Mesenchymal stem cell (in vitro differentiated cells and primary cell): ENCODE data around the gene ZNF217.
"Not testable (repeated sequence)": the region's sequence is repeated elsewhere in the genome, so short reads cannot be mapped to it uniquely, and the experiment has no call there.

Experiments used
- DNase-seq: peaks from one replicate; pipeline ENCODE4 v3.0.0-alpha.2; 2013
- H2AFZ ChIP-seq: one replicate; pipeline ENCODE4 v1.6.1; 2013; ENCODE audit warnings: low read depth, mild to moderate bottlenecking, control low read depth, inconsistent platforms, low read length, moderate library complexity
- H2AK5ac ChIP-seq: 2 replicates; pipeline ENCODE4 v1.6.1; 2013; ENCODE audit warnings: low read length, moderate library complexity, mild to moderate bottlenecking, inconsistent platforms; ENCODE audit not compliant: severe bottlenecking
- H2BK120ac ChIP-seq: one replicate; pipeline ENCODE4 v1.6.1; 2013; ENCODE audit warnings: low read depth, mild to moderate bottlenecking, inconsistent platforms, low read length, moderate library complexity
- H2BK12ac ChIP-seq, 2 experiments: one replicate each; pipeline ENCODE4 v1.6.1; 2013; ENCODE audit warnings: inconsistent platforms in 2 of 2, low read length in 2 of 2, mild to moderate bottlenecking in 2 of 2, moderate library complexity in 2 of 2, control low read depth in 1 of 2
- H2BK15ac ChIP-seq: one replicate; pipeline ENCODE4 v1.6.1; 2013; ENCODE audit warnings: mild to moderate bottlenecking, low read depth, inconsistent platforms; ENCODE audit not compliant: poor library complexity, severe bottlenecking
- H2BK5ac ChIP-seq: 2 replicates; pipeline ENCODE4 v1.6.1; 2013; ENCODE audit warnings: low read depth, mild to moderate bottlenecking, low read length, control low read depth, inconsistent platforms; ENCODE audit not compliant: poor library complexity, severe bottlenecking
- H3K14ac ChIP-seq, 2 experiments: one replicate each; pipeline ENCODE4 v1.6.1; 2013; ENCODE audit warnings: inconsistent platforms in 2 of 2, low read length in 2 of 2, control low read depth in 1 of 2, mild to moderate bottlenecking in 1 of 2, moderate library complexity in 1 of 2
- H3K18ac ChIP-seq, 2 experiments: one replicate each; pipeline ENCODE4 v1.6.1; 2013; ENCODE audit warnings: inconsistent platforms in 2 of 2, low read length in 2 of 2, control low read depth in 1 of 2, low read depth in 1 of 2, mild to moderate bottlenecking in 1 of 2
- H3K23ac ChIP-seq, 2 experiments: one replicate each; pipeline ENCODE4 v1.6.1; 2013; ENCODE audit warnings: inconsistent platforms in 2 of 2, low read length in 2 of 2, mild to moderate bottlenecking in 2 of 2, moderate library complexity in 2 of 2, control low read depth in 1 of 2
- H3K27ac ChIP-seq: 2 replicates; pipeline ENCODE4 v1.5.1; 2013; ENCODE audit warnings: mild to moderate bottlenecking, moderate library complexity, low read length, control low read depth, inconsistent platforms; ENCODE audit not compliant: poor library complexity, severe bottlenecking
- H3K27me3 ChIP-seq, 2 experiments: 2 replicates each; pipeline versions ENCODE4 v1.6.1 to v1.7.0; 2013; ENCODE audit warnings: low read length in 2 of 2, mild to moderate bottlenecking in 2 of 2, moderate library complexity in 2 of 2, control low read depth in 1 of 2, inconsistent platforms in 1 of 2; ENCODE audit not compliant: control insufficient read depth in 1 of 2, insufficient read depth in 1 of 2
- H3K36me3 ChIP-seq, 2 experiments: 2 replicates each; pipeline versions ENCODE4 v1.6.1 to v1.7.0; 2013; ENCODE audit warnings: low read length in 2 of 2, control low read depth in 1 of 2, inconsistent platforms in 1 of 2, low read depth in 1 of 2, mild to moderate bottlenecking in 1 of 2; ENCODE audit not compliant: insufficient read depth in 2 of 2, control insufficient read depth in 1 of 2
- H3K4ac ChIP-seq, 2 experiments: one replicate each; pipeline ENCODE4 v1.6.1; 2013; ENCODE audit warnings: inconsistent platforms in 2 of 2, low read length in 2 of 2, mild to moderate bottlenecking in 2 of 2, moderate library complexity in 2 of 2, control low read depth in 1 of 2, low read depth in 1 of 2
- H3K4me1 ChIP-seq: 2 replicates; pipeline ENCODE4 v1.6.1; 2013; ENCODE audit warnings: low read depth, low read length, control low read depth; ENCODE audit not compliant: control insufficient read depth, insufficient read depth
- H3K4me2 ChIP-seq: 2 replicates; pipeline ENCODE4 v1.6.1; 2013; ENCODE audit warnings: low read length, mild to moderate bottlenecking, inconsistent platforms; ENCODE audit not compliant: poor library complexity, severe bottlenecking
- H3K4me3 ChIP-seq, 2 experiments: 2 replicates each; pipeline versions ENCODE4 v1.5.1 to v1.7.0; 2013; ENCODE audit warnings: low read length in 2 of 2, mild to moderate bottlenecking in 2 of 2, control low read depth in 1 of 2, low read depth in 1 of 2; ENCODE audit not compliant: insufficient read depth in 1 of 2
- H3K79me1 ChIP-seq: replicated peaks from 2 replicates; pipeline ENCODE4 v1.6.1; 2013; ENCODE audit warnings: mild to moderate bottlenecking, control low read depth, low read length, inconsistent platforms; ENCODE audit not compliant: poor library complexity, severe bottlenecking
- H3K9ac ChIP-seq: 2 replicates; pipeline ENCODE4 v1.7.0; 2013; ENCODE audit warnings: mild to moderate bottlenecking, low read length, moderate library complexity
- H3K9me3 ChIP-seq: 2 replicates; pipeline ENCODE4 v1.7.0; 2013; ENCODE audit warnings: mild to moderate bottlenecking, low read length; ENCODE audit not compliant: control insufficient read depth
- H4K8ac ChIP-seq: one replicate; pipeline ENCODE4 v1.6.1; 2013; ENCODE audit warnings: inconsistent platforms, mild to moderate bottlenecking, low read length, moderate library complexity
- H4K91ac ChIP-seq: one replicate; pipeline ENCODE4 v1.6.1; 2013; ENCODE audit warnings: mild to moderate bottlenecking, low read length, inconsistent platforms
- WGBS: methylation state at CpG from one replicate; pipeline ENCODE4 v1.1.7; 2013; ENCODE audit warnings: mixed read lengths; 5-methylcytosine and 5-hydroxymethylcytosine counted together

ZNF217 gene

GRCh38 chr20:53628076-53628475, 34.4 kb upstream of the ZNF217 start:
- H4K91ac ChIP-seq: no peak overlapping the region
- 97% methylated on average over 5 of the region's 6 CpGs for WGBS
- H2BK5ac ChIP-seq: no peak overlapping the region
- H3K79me1 ChIP-seq: no peaks in the 10 kb centered on the region
- no peak overlapping the region for H3K27ac ChIP-seq
- no peaks in the 10 kb centered on the region for H3K27me3 ChIP-seq
- H3K9me3 ChIP-seq: no peaks in the 10 kb centered on the region
- H2BK120ac ChIP-seq: no peak overlapping the region
- no peak overlapping the region for H2AFZ ChIP-seq
- no peaks in the 10 kb centered on the region for H3K4me1 ChIP-seq
- H3K36me3 ChIP-seq: no peaks in the 10 kb centered on the region
- H3K4ac ChIP-seq: no peak overlapping the region
- no peak overlapping the region for H3K4me2 ChIP-seq
- no peak overlapping the region for H3K14ac ChIP-seq
- H3K23ac ChIP-seq: no peak overlapping the region
- no peak overlapping the region for H2BK15ac ChIP-seq
- DNase-seq: no peak
- no peak overlapping the region for H2AK5ac ChIP-seq
- no peak overlapping the region for H4K8ac ChIP-seq
- no peak overlapping the region for H3K9ac ChIP-seq
- no peak overlapping the region for H3K18ac ChIP-seq
- no peak overlapping the region for H2BK12ac ChIP-seq
- no peak overlapping the region for H3K4me3 ChIP-seq

DNA sequence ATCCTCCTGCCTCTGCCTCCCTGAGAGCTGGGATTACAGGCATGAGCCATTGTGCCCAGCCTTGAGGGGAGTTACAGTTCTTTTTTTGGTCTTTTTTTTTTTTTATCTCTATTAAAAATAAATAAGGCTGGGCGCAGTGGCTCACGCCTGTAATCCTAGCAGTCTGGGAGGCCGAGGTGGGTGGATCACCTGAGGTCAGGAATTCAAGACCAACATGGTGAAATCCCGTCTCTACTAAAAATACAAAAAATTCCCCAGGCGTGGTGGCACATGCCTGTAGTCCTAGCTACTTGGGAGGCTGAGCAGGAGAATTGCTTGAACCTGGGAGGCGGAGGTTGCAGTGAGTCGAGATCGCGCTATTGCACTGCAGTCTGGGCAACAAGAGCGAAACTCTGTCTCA, 33.4 kb upstream of the ZNF217 start:
- DNase-seq, H4K8ac ChIP-seq, H3K36me3 ChIP-seq, H3K27me3 ChIP-seq, H2BK15ac ChIP-seq, H3K9me3 ChIP-seq, H3K4me1 ChIP-seq, H3K27ac ChIP-seq, H3K23ac ChIP-seq, H2AFZ ChIP-seq, H3K4me3 ChIP-seq, H3K4ac ChIP-seq, H2BK5ac ChIP-seq, H3K9ac ChIP-seq, H2AK5ac ChIP-seq, H3K14ac ChIP-seq, H3K18ac ChIP-seq, H2BK12ac ChIP-seq, H3K4me2 ChIP-seq, H2BK120ac ChIP-seq, H4K91ac ChIP-seq, H3K79me1 ChIP-seq: not testable (repeated sequence)
- 96% methylated on average over 3 of the region's 10 CpGs for WGBS

DNA sequence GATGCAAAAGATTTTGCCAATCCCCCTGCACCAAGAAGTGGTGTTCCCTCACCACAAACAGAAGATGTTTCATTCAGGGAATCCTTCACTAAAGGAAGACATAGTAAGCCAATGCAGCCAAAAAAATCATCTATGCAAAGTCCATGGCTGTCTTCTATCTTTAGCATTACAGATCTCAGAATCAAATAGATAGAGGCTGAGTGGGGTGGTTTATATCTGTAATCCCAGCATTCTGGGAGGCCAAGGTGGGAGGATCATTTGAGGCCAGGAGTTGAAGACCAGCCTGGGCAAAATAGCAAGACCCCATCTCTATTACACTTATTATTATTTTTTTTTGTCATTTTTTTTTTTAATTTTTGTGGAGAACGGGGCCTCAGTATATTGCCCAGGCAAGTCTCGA, 32.9 kb upstream of the ZNF217 start:
- DNase-seq: no peak
- no peak overlapping the region for H3K4me2 ChIP-seq
- no peaks in the 10 kb centered on the region for H3K9me3 ChIP-seq
- H3K27me3 ChIP-seq: no peaks in the 10 kb centered on the region
- no peak overlapping the region for H2BK120ac ChIP-seq
- no peak overlapping the region for H2AFZ ChIP-seq
- H3K4me1 ChIP-seq: peaks cover 3% of the 10 kb centered on the region
- H3K4ac ChIP-seq: no peak overlapping the region
- H3K14ac ChIP-seq: no peak overlapping the region
- no peak overlapping the region for H2BK12ac ChIP-seq
- no peak overlapping the region for H2BK5ac ChIP-seq
- H3K79me1 ChIP-seq: no peaks in the 10 kb centered on the region
- H3K9ac ChIP-seq: no peak overlapping the region
- no peaks in the 10 kb centered on the region for H3K36me3 ChIP-seq
- H2BK15ac ChIP-seq: no peak overlapping the region
- H3K18ac ChIP-seq: no peak overlapping the region
- no peak overlapping the region for H4K8ac ChIP-seq
- H3K27ac ChIP-seq: no peak overlapping the region
- H3K23ac ChIP-seq: no peak overlapping the region
- H3K4me3 ChIP-seq: no peak overlapping the region
- H2AK5ac ChIP-seq: no peak overlapping the region
- 94% methylated on average over 2 of the region's 2 CpGs for WGBS
- no peak overlapping the region for H4K91ac ChIP-seq

- H4K8ac ChIP-seq: no peak overlapping the region
- H3K14ac ChIP-seq: no peak overlapping the region
- H2AFZ ChIP-seq: no peak overlapping the region
- no peaks in the 10 kb centered on the region for H3K36me3 ChIP-seq
- peak overlapping the region; percentile 45 for H3K9ac ChIP-seq
- DNase-seq: no peak
- no peak overlapping the region for H3K4me2 ChIP-seq
- H2BK15ac ChIP-seq: no peak overlapping the region
- no peak overlapping the region for H3K27ac ChIP-seq
- no peak overlapping the region for H3K23ac ChIP-seq
- H3K4me1 ChIP-seq: peaks cover 6% of the 10 kb centered on the region
- H4K91ac ChIP-seq: no peak overlapping the region
- H3K4me3 ChIP-seq: no peak overlapping the region
- WGBS: 97% methylated on average over 6 of the region's 9 CpGs
- no peak overlapping the region for H3K18ac ChIP-seq
- H3K79me1 ChIP-seq: no peaks in the 10 kb centered on the region
- H2BK120ac ChIP-seq: no peak overlapping the region
- H2AK5ac ChIP-seq: no peak overlapping the region
- no peaks in the 10 kb centered on the region for H3K9me3 ChIP-seq
- H2BK5ac ChIP-seq: no peak overlapping the region
- no peaks in the 10 kb centered on the region for H3K27me3 ChIP-seq
- no peak overlapping the region for H2BK12ac ChIP-seq
- no peak overlapping the region for H3K4ac ChIP-seq
Measured at GRCh38 chr20:53625311-53626129, 31.9 kb upstream of the ZNF217 start.
